ENCODE results near the gene CDC42BPG.

The CDC42BPG gene

GRCh38 chr11:64801561-64802369 is 42.7 kb downstream of the CDC42BPG start:
- no peak for DNase-seq

GRCh38 chr11:64801158-64801464 is 43.3 kb downstream of the CDC42BPG start:
- DNase-seq: no peak

- no peak for DNase-seq
Observed at GRCh38 chr11:64800303-64801157, 43.9 kb downstream of the CDC42BPG start.

GRCh38 chr11:64799623-64800302 is 44.7 kb downstream of the CDC42BPG start:
- DNase-seq: no peak

- DNase-seq: no peak
Observed at GRCh38 chr11:64799256-64799622, 45.2 kb downstream of the CDC42BPG start.

- no peak for DNase-seq
Observed at GRCh38 chr11:64796757-64797541, 47.5 kb downstream of the CDC42BPG start.

- no peak for DNase-seq
Observed at GRCh38 chr11:64796047-64796756, 48.3 kb downstream of the CDC42BPG start.

GRCh38 chr11:64794526-64794925 is 49.9 kb downstream of the CDC42BPG start:
- DNase-seq: no peak

GRCh38 chr11:64793271-64794160 is 50.9 kb downstream of the CDC42BPG start:
- no peak for DNase-seq

GRCh38 chr11:64792482-64792881 is 52.0 kb downstream of the CDC42BPG start:
- DNase-seq: no peak

GRCh38 chr11:64791781-64792291 is 52.6 kb downstream of the CDC42BPG start:
- DNase-seq: no peak

- no peak for DNase-seq
Observed at GRCh38 chr11:64790205-64791095, 54.0 kb downstream of the CDC42BPG start.

GRCh38 chr11:64789331-64790204 is 54.9 kb downstream of the CDC42BPG start:
- DNase-seq: no peak

- DNase-seq: no peak
Observed at GRCh38 chr11:64788321-64789215, 55.9 kb downstream of the CDC42BPG start.

GRCh38 chr11:64787526-64788320 is 56.7 kb downstream of the CDC42BPG start:
- DNase-seq: no peak

- no peak for DNase-seq
Observed at GRCh38 chr11:64786308-64786707, 58.1 kb downstream of the CDC42BPG start.

Measured in NCI-H526 treated with DMSO at 0.1 percent for 48 hours (cell line).